Stimulated activated CD8-positive, alpha-beta memory T cell treated with anti-CD3 and anti-CD28 coated beads, Interleukin-12 subunit alpha, Interleukin-12 subunit beta, amount 100 ng/mL, for 1 hour (primary cell): ENCODE measurements around the gene PTPN14.
"Not testable (repeated sequence)": the region's sequence is repeated elsewhere in the genome, so short reads cannot be mapped to it uniquely, and the experiment has no call there.

Experiments
- DNase-seq: peaks from one replicate; pipeline ENCODE4 v3.0.0-alpha.2; 2020; ENCODE audit warnings: low read depth

The PTPN14 gene

GRCh38 chr1:214551436-214552173 lies at the start of gene PTPN14:
Gene PTPN14, minus strand, starts transcription at chr1:214551602. Its CDS starts 86,799 bp downstream, at chr1:214464803.
- DNase-seq: no peak

- DNase-seq: no peak
Measured at GRCh38 chr1:214593158-214593557, 41.8 kb upstream of the PTPN14 start.

- DNase-seq: not testable (repeated sequence)
Measured at GRCh38 chr1:214591918-214592317, 40.5 kb upstream of the PTPN14 start.

- DNase-seq: no peak
Measured at GRCh38 chr1:214590696-214591095, 39.3 kb upstream of the PTPN14 start.

GRCh38 chr1:214588963-214589597 lies 37.7 kb upstream of the PTPN14 start:
- no peak for DNase-seq

- DNase-seq: no peak
Measured at GRCh38 chr1:214587165-214587564, 35.8 kb upstream of the PTPN14 start.

GRCh38 chr1:214586621-214587020 lies 35.2 kb upstream of the PTPN14 start:
- DNase-seq: no peak

- no peak for DNase-seq
Measured at GRCh38 chr1:214584805-214585766, 33.7 kb upstream of the PTPN14 start.

GRCh38 chr1:214583824-214584554 lies 32.6 kb upstream of the PTPN14 start:
- no peak for DNase-seq

GRCh38 chr1:214583113-214583512 lies 31.7 kb upstream of the PTPN14 start:
- DNase-seq: no peak

GRCh38 chr1:214582289-214582891 lies 31.0 kb upstream of the PTPN14 start:
- DNase-seq: no peak

GRCh38 chr1:214581785-214582184 lies 30.4 kb upstream of the PTPN14 start:
- no peak for DNase-seq

- no peak for DNase-seq
Measured at GRCh38 chr1:214579183-214579582, 27.8 kb upstream of the PTPN14 start.

GRCh38 chr1:214576120-214576519 lies 24.7 kb upstream of the PTPN14 start:
- not testable (repeated sequence) for DNase-seq

- DNase-seq: no peak
Measured at GRCh38 chr1:214574598-214575411, 23.4 kb upstream of the PTPN14 start.

GRCh38 chr1:214573386-214574318 lies 22.2 kb upstream of the PTPN14 start:
- no peak for DNase-seq

- no peak for DNase-seq
Measured at GRCh38 chr1:214571281-214571680, 19.9 kb upstream of the PTPN14 start.

- no peak for DNase-seq
Measured at GRCh38 chr1:214570442-214570841, 19.0 kb upstream of the PTPN14 start.

GRCh38 chr1:214569357-214570004 lies 18.1 kb upstream of the PTPN14 start:
- no peak for DNase-seq
